HCT116 (cell line): ENCODE results near the gene EIF4A3.

Experiments used
- CEBPB ChIP-seq: IDR thresholded peaks from 2 replicates; pipeline ENCODE4 v1.6.1; 2012; ENCODE audit warnings: low read depth
- CTCF ChIP-seq, 3 experiments: fragments of 200-600 bp in 1 of 3; sonication (generic) in 1 of 3; IDR thresholded peaks in 2 of 3; conservative IDR thresholded peaks in 1 of 3; 2 replicates each; pipeline ENCODE4 v1.5.1; 2012 to 2017; ENCODE audit warnings: low read depth in 2 of 3, low read length in 2 of 3, antibody characterized with exemption in 1 of 3, borderline replicate concordance in 1 of 3, control low read depth in 1 of 3, mild to moderate bottlenecking in 1 of 3, mixed read lengths in 1 of 3, mixed run types in 1 of 3, moderate library complexity in 1 of 3; ENCODE audit not compliant: insufficient read depth in 1 of 3
- EZH2 ChIP-seq: fragments of 200-600 bp; sonication (generic); IDR thresholded peaks from 2 replicates; pipeline ENCODE4 v1.6.1; 2017; ENCODE audit warnings: antibody characterized with exemption, mixed run types
- POLR2A ChIP-seq: IDR thresholded peaks from 2 replicates; pipeline ENCODE4 v1.7.0; 2011; ENCODE audit warnings: borderline replicate concordance; ENCODE audit not compliant: insufficient read depth, insufficient read length; ENCODE audit errors: extremely low read depth
- SIN3A ChIP-seq: IDR thresholded peaks from 2 replicates; pipeline ENCODE4 v1.6.1; 2012; ENCODE audit warnings: low read depth
- ZFX ChIP-seq: fragments of 450-650 bp; IDR thresholded peaks from 2 replicates; pipeline ENCODE4 v1.6.1; 2017

- TF ChIP-seq ZFX (no peak), CTCF (IDR thresholded peaks at IDR 0.05 in 2 of 3, conservative IDR thresholded peaks at IDR 0.05 in 1 of 3; ENCODE audit: borderline replicate concordance in 1 of 3, insufficient read depth in 1 of 3, low read depth in 2 of 3, low read length in 2 of 3) (no peak), POLR2A (no peak), CEBPB (no peak), EZH2 (no peak), SIN3A (no peak)
These were observed 23.0 kb upstream of the EIF4A3 start, which contains the start of gene CARD14 for GRCh38 chr17:80169784-80170500.
